Measurements from ENCODE around the gene MFF.

The MFF gene

GRCh38 chr2:227365833-227366232 lies 40.8 kb downstream of the MFF start:
- DNase-seq = peak; percentile 12
- Histone ChIP-seq H3K36me3 (replicated peaks) (peaks cover 2% of the 10 kb centered on the region), H3K4me3 (ENCODE audit: low read depth, low read length) (no peak overlapping the region), H3K27me3 (replicated peaks) (no peaks in the 10 kb centered on the region), H3K27ac (no peak overlapping the region)
- in situ Hi-C loops (cut with HindIII; ENCODE audit: low pct_ligation_motif_present, low sequenced_read_pairs) = no loop called here
- no peak for TF ChIP-seq CTCF (IDR thresholded peaks at IDR 0.05; ENCODE audit: low read depth, low read length, missing control alignments)

GRCh38 chr2:227366769-227367426 lies 41.8 kb downstream of the MFF start:
- TF ChIP-seq CTCF (IDR thresholded peaks at IDR 0.05; ENCODE audit: low read depth, low read length, missing control alignments) = no peak
- H3K27ac ChIP-seq = peak overlapping the region; percentile 59
- in situ Hi-C loops (cut with HindIII; ENCODE audit: low pct_ligation_motif_present, low sequenced_read_pairs) = no loop called here
- no peaks in the 10 kb centered on the region for H3K36me3 ChIP-seq (replicated peaks)
- no peak overlapping the region for H3K4me3 ChIP-seq (ENCODE audit: low read depth, low read length)
- H3K27me3 ChIP-seq (replicated peaks) = no peaks in the 10 kb centered on the region
- peak; percentile 87 for DNase-seq

- peak overlapping the region; percentile 59 for H3K27ac ChIP-seq
- TF ChIP-seq CTCF (IDR thresholded peaks at IDR 0.05; ENCODE audit: low read depth, low read length, missing control alignments) = no peak
- no peaks in the 10 kb centered on the region for H3K36me3 ChIP-seq (replicated peaks)
- H3K4me3 ChIP-seq (ENCODE audit: low read depth, low read length) = no peak overlapping the region
- H3K27me3 ChIP-seq (replicated peaks) = no peaks in the 10 kb centered on the region
- in situ Hi-C loops (cut with HindIII; ENCODE audit: low pct_ligation_motif_present, low sequenced_read_pairs) = no loop called here
- no peak for DNase-seq
These were observed 42.4 kb downstream of the MFF start for GRCh38 chr2:227367427-227367795.

- in situ Hi-C loops (cut with HindIII; ENCODE audit: low pct_ligation_motif_present, low sequenced_read_pairs) = no loop called here
- no peak for TF ChIP-seq CTCF (IDR thresholded peaks at IDR 0.05; ENCODE audit: low read depth, low read length, missing control alignments)
- Histone ChIP-seq H3K4me3 (ENCODE audit: low read depth, low read length) (no peak overlapping the region), H3K36me3 (replicated peaks) (no peaks in the 10 kb centered on the region), H3K27ac (no peak overlapping the region), H3K27me3 (replicated peaks) (no peaks in the 10 kb centered on the region)
- no peak for DNase-seq
These were observed 43.5 kb downstream of the MFF start for GRCh38 chr2:227368574-227368973.

GRCh38 chr2:227370092-227370491 lies 45.0 kb downstream of the MFF start:
- in situ Hi-C loops (cut with HindIII; ENCODE audit: low pct_ligation_motif_present, low sequenced_read_pairs) = no loop called here
- Histone ChIP-seq H3K36me3 (replicated peaks) (no peaks in the 10 kb centered on the region), H3K4me3 (ENCODE audit: low read depth, low read length) (no peak overlapping the region), H3K27ac (peak overlapping the region; percentile 58), H3K27me3 (replicated peaks) (no peaks in the 10 kb centered on the region)
- TF ChIP-seq CTCF (IDR thresholded peaks at IDR 0.05; ENCODE audit: low read depth, low read length, missing control alignments) = no peak
- no peak for DNase-seq

- in situ Hi-C loops (cut with HindIII; ENCODE audit: low pct_ligation_motif_present, low sequenced_read_pairs) = no loop called here
- no peak for TF ChIP-seq CTCF (IDR thresholded peaks at IDR 0.05; ENCODE audit: low read depth, low read length, missing control alignments)
- H3K27ac ChIP-seq = peak overlapping the region; percentile 58
- no peaks in the 10 kb centered on the region for H3K36me3 ChIP-seq (replicated peaks)
- H3K4me3 ChIP-seq (ENCODE audit: low read depth, low read length) = no peak overlapping the region
- H3K27me3 ChIP-seq (replicated peaks) = no peaks in the 10 kb centered on the region
- peak; percentile 96 for DNase-seq
These were observed 45.8 kb downstream of the MFF start for GRCh38 chr2:227370791-227371312.

Data from brain microvascular endothelial cell (primary cell).